KBM-7 (cell line): ENCODE results near the gene REPIN1.
A peak's percentile ranks its signal among the peaks of the same experiment; 100 is the strongest.

ENCODE experiments used
- DNase-seq: peaks from one replicate; pipeline ENCODE4 v3.0.0-alpha.2; 2015
- in situ Hi-C: fragments of 300-500 bp; cut with MboI; formaldehyde crosslinking; loops from 2 replicates; pipeline ENCODE4 v1.14.3; 2020; ENCODE audit warnings: low sequenced_read_pairs, low pct_unique_long_range_greater_than_20kb, mixed read lengths

REPIN1 gene

DNA sequence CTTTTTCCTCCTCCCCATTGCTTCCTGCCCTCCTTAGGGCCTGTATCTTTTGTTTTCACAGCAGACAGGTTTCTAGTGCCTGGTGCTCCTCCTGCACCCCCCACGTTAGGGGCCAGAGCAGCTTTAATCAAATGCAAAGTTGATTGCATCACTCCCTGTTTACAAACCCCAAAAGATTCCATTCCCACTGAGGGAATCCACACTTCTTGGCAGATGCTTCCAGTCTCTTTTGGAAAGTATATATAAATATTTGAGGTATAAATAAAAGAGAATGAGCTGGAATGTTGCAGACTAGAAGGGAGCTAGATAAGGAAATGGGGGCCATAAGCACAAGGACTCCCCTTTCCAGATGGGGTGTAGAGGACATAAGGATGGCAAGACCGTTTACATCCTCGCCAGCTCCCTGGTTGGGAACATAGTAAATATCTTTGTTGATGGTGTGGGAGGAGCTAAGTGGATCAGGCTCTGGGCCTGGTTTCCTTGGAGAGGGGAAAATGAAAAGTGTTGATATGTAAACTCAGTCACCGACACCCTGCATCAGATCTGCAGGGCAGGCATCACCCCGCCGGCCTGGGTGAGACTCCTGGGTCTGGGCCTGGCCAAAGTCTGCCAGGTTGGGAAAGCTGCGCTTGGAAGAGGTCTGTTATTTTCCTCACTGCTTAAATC lies 33.4 kb upstream of the REPIN1 start:
- in situ Hi-C loops, result no loop called here
- DNase-seq, result no peak

- in situ Hi-C loops, result no loop called here
- DNase-seq, result no peak
These were observed 32.9 kb upstream of the REPIN1 start for GRCh38 chr7:150335774-150336112.

DNA sequence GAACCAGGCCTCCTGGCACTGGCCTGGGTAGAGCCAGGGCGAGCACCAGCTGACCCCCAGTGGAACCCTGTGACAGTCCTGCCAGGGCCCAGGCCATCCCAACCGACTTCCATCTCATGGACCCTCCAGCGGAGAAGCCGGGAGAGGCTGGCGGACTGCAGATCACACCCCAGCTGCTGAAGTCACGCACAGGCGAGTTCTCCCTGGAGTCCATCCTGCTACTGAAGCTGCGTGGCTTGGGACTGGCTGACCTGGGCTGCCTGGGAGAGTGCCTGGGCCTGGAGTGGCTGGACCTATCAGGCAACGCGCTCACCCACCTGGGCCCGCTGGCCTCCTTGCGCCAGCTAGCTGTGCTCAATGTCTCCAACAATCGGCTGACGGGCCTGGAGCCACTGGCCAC lies 31.9 kb upstream of the REPIN1 start:
- in situ Hi-C loops, result no loop called here
- no peak for DNase-seq

DNA sequence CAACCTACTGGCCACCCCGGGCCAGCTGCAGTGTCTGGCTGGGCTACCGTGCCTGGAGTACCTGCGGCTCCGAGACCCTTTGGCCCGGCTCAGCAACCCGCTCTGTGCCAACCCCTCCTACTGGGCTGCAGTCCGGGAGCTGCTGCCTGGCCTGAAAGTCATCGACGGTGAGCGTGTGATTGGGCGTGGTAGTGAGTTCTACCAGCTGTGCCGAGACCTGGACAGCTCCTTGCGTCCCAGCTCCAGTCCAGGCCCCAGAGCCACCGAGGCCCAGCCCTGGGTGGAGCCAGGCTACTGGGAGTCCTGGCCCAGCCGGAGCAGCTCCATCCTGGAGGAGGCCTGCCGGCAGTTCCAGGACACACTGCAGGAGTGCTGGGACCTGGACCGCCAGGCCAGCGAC lies 31.4 kb upstream of the REPIN1 start:
- in situ Hi-C loops, result no loop called here
- DNase-seq, result no peak

DNA sequence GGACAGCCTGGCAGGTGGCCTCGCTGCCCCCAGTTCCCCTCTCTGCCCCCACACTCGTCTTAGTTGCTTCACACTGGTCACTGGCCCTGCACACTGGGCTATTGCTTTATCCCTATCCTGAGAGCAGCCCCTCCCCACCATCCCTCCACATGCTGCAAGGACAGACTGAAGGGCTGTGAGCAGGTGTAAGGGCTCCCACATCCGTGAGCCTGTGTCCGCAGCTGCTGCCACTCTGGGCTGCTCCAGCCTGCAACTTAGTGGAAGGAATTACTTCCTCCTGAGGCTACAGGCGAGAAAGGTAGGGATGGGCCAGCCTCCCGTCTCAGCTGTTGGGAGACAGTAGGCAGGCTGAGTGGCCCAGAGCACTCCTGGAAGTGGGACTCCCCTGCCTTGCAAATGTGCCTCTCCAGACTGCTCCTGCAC lies 31.0 kb upstream of the REPIN1 start:
- in situ Hi-C loops, result no loop called here
- DNase-seq, result no peak

GRCh38 chr7:150338166-150338829 lies 30.3 kb upstream of the REPIN1 start:
- in situ Hi-C loops, result no loop called here
- DNase-seq, result no peak

- in situ Hi-C loops, result no loop called here
- DNase-seq, result no peak
These were observed 29.2 kb upstream of the REPIN1 start for GRCh38 chr7:150339409-150339809.

DNA sequence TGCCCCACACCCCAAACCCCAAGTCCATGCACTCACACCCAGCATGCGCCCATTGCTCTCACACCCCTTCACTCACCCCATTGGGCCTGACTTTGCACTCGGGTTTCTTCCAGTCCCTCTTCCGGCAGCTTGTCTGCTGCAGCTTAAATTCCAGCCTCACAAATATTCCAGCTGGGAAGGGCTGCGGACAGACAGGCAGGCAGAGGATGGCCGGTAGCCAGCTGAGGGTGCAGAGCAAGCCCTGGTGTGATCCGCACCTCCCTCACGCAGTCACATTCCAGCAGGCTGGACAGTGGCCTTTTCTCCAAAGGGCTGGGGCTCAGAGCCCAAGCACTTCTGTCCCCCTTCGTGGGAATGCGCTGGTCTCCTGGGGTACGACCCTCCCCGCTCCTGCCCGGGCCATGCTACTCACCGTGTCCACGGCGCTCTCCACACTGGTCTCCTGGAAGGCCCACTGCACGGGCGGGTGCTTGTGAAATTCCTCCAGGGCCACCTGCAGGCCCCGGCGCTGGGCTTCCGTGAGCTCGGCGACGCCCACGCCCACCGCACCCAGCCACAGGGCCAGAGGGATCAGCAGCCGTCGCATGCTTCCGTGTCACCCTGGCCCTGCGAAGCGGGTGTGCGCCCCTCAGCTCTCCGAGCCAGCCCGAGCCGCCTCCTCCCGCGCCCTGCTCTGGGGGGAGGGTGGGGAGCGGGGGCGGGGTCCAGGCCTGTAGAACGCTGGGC lies 28.4 kb upstream of the REPIN1 start:
- in situ Hi-C loops, result no loop called here
- DNase-seq, result no peak

- no peak for DNase-seq
- in situ Hi-C loops, result no loop called here
These were observed 27.8 kb upstream of the REPIN1 start for GRCh38 chr7:150340875-150341262.

- no peak for DNase-seq
- in situ Hi-C loops, result no loop called here
These were observed 27.1 kb upstream of the REPIN1 start, which contains the start of gene RARRES2 for GRCh38 chr7:150341263-150342120. Gene RARRES2 (minus strand): TSS chr7:150341629. CDS start chr7:150340609, 1,020 bp downstream.

DNA sequence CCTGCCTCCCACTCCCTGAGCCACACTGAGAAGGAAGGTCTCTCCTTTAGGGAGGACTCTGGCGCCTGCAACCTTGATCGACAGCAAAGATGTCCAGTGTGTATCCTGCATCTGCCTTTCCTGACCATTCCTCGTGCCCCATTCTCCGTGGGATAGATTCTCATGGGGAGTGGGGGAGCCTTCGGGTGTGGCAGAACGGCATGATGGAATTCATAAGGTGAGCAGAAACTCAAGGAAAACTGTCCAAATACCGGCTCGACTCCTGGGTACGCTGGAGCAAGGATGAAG lies 26.6 kb upstream of the REPIN1 start:
- in situ Hi-C loops, result no loop called here
- no peak for DNase-seq

DNA sequence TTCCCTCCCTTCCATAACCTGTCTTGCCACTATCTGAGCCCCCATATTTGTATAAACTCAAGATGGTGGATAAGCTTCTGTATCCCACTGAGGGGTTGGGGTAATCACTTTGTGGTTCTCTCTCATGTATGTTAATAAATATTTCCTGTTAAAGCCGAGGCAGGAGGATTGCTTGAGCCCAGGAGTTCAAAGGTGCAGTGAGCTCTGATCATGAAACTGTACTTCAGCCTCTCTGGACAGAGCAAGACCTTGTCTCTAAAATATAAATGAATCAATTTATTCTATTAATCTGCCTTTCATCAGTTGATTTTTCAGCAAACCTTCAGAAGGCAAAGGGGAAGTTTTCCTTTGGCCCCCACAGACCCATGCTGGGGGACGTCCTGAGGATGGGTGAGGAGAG lies 25.4 kb upstream of the REPIN1 start:
- no peak for DNase-seq
- in situ Hi-C loops, result no loop called here

GRCh38 chr7:150344299-150344698 lies 24.3 kb upstream of the REPIN1 start:
- in situ Hi-C loops, result no loop called here
- no peak for DNase-seq

DNA sequence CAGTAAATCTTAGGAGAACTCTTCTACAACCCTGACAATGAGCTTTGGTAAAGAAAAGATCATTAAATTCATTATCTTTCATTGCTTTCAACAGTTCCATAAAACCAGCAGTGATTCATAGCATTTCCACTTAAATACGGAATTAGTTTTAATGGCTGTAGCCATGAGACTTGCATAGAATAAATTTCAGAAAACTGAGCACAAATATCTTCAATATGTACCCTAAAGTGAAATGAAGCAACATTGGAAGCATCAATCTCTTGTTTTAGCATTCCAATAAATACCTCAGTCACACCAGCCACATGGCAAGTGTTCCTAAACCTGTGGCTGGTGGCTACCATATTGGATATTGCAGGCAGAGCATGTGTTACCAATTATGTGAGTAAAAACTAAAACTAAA lies 23.6 kb upstream of the REPIN1 start:
- no peak for DNase-seq
- in situ Hi-C loops, result no loop called here

GRCh38 chr7:150346922-150347321 lies 21.7 kb upstream of the REPIN1 start:
- no peak for DNase-seq
- in situ Hi-C loops, result no loop called here

GRCh38 chr7:150351587-150352194 lies 16.9 kb upstream of the REPIN1 start:
- in situ Hi-C loops, result no loop called here
- no peak for DNase-seq

DNA sequence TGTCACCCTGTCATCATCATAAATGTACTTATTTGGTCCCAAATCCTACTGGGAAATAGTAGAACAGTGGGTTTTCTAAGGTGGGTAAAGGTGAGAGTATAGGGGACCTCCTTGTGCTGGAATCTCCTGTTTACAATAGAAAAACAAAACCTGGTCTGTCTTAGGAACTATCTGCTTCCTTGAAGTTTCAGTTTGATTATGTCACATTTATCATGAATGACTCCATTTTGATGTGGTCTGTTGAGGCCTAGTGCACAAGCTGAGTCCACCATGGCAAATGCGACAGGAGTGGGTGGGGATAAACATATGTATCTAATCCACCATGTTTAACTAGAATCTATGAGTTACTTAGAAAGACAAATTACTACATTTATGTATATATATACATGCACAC lies 13.0 kb upstream of the REPIN1 start:
- in situ Hi-C loops, result no loop called here

GRCh38 chr7:150356265-150356897 lies 12.2 kb upstream of the REPIN1 start:
- in situ Hi-C loops, result no loop called here
- peak; percentile 68 for DNase-seq

More for the DNA sequence above, 13.0 kb upstream of the REPIN1 start:
- DNase-seq, result no peak

DNA sequence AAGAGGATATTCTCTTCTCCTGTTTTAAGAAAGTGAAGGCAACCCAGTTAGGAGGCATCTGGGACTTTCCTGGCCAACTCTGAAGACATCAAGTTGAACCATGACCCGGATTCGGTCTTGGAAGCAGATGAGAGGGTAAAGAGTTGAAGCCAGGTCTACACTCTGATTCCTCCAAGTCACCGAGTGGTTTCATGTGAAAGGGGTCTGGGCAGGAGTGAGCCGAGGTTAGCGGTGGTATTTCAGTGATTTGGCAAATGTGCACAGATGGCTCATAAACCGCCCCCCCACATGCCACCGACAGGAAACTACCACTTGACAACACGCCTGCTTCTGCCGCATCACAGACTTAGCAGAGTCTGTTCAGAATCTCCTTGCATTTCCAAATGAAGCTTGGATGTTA lies 11.4 kb upstream of the REPIN1 start:
- in situ Hi-C loops, result no loop called here
- peak; percentile 90 for DNase-seq
